HAP-1 (cell line): ENCODE measurements around the gene CCDC68.
"Not testable (repeated sequence)": the region's sequence is repeated elsewhere in the genome, so short reads cannot be mapped to it uniquely, and the experiment has no call there.

Source experiments
- DNase-seq, 2 experiments: peaks; one replicate each; pipeline ENCODE4 v3.0.0-alpha.2; 2016 to 2020; ENCODE audit warnings: low spot score in 2 of 2
- H3K27me3 ChIP-seq: fragments of 250-450 bp; sonication (Bioruptor Pico); 2 replicates; pipeline ENCODE4 v1.5.1; 2020; ENCODE audit warnings: low read depth, mild to moderate bottlenecking, moderate library complexity
- H3K36me3 ChIP-seq: fragments of 250-450 bp; sonication (Bioruptor Pico); replicated peaks from 2 replicates; pipeline ENCODE4 v1.5.1; 2020; ENCODE audit warnings: mild to moderate bottlenecking
- H3K4me1 ChIP-seq: fragments of 250-450 bp; sonication (Bioruptor Pico); 2 replicates; pipeline ENCODE4 v1.5.1; 2020; ENCODE audit warnings: mild to moderate bottlenecking
- H3K4me3 ChIP-seq: fragments of 250-450 bp; sonication (Bioruptor Pico); 2 replicates; pipeline ENCODE4 v1.5.1; 2020; ENCODE audit warnings: mild to moderate bottlenecking, moderate library complexity
- H3K9me3 ChIP-seq: fragments of 250-450 bp; sonication (Bioruptor Pico); 2 replicates; pipeline ENCODE4 v1.5.1; 2020; ENCODE audit warnings: mild to moderate bottlenecking, moderate library complexity
- in situ Hi-C: fragments of 300-500 bp; cut with MboI; formaldehyde crosslinking; loops from 3 replicates; pipeline ENCODE4 v1.14.3; 2020; ENCODE audit warnings: low sequenced_read_pairs, inconsistent platforms, mixed read lengths

CCDC68 gene

GRCh38 chr18:54872681-54873080, 86.6 kb downstream of the CCDC68 start:
- no peaks in the 10 kb centered on the region for H3K9me3 ChIP-seq
- H3K4me1 ChIP-seq, result no peaks in the 10 kb centered on the region
- H3K4me3 ChIP-seq, result no peak overlapping the region
- H3K27me3 ChIP-seq, result no peaks in the 10 kb centered on the region
- H3K36me3 ChIP-seq, result no peaks in the 10 kb centered on the region
- no peak for DNase-seq
- in situ Hi-C loops, result no loop called here

- Histone ChIP-seq H3K4me3 (no peak overlapping the region), H3K27me3 (no peaks in the 10 kb centered on the region)
These were observed 88.0 kb downstream of the CCDC68 start for GRCh38 chr18:54871231-54871630.

GRCh38 chr18:54867131-54867530, 92.1 kb downstream of the CCDC68 start:
- no peak for DNase-seq
- H3K27me3 ChIP-seq, result no peaks in the 10 kb centered on the region
- H3K4me3 ChIP-seq, result no peak overlapping the region
- H3K9me3 ChIP-seq, result no peaks in the 10 kb centered on the region
- in situ Hi-C loops, result no loop called here
- no peaks in the 10 kb centered on the region for H3K4me1 ChIP-seq
- H3K36me3 ChIP-seq, result no peaks in the 10 kb centered on the region

More at GRCh38 chr18:54871231-54871630, 88.0 kb downstream of the CCDC68 start:
- H3K9me3 ChIP-seq, result no peaks in the 10 kb centered on the region
- no peaks in the 10 kb centered on the region for H3K36me3 ChIP-seq
- DNase-seq, result no peak
- in situ Hi-C loops, result no loop called here
- no peaks in the 10 kb centered on the region for H3K4me1 ChIP-seq

GRCh38 chr18:54860941-54861340, 98.3 kb downstream of the CCDC68 start:
- no peaks in the 10 kb centered on the region for H3K36me3 ChIP-seq
- H3K9me3 ChIP-seq, result no peaks in the 10 kb centered on the region
- H3K4me3 ChIP-seq, result no peak overlapping the region
- in situ Hi-C loops, result no loop called here
- no peaks in the 10 kb centered on the region for H3K4me1 ChIP-seq
- H3K27me3 ChIP-seq, result no peaks in the 10 kb centered on the region
- DNase-seq, result no peak

GRCh38 chr18:54859667-54860421, 99.4 kb downstream of the CCDC68 start:
- Histone ChIP-seq H3K9me3 (no peaks in the 10 kb centered on the region), H3K4me1 (no peaks in the 10 kb centered on the region), H3K4me3 (no peak overlapping the region), H3K36me3 (no peaks in the 10 kb centered on the region), H3K27me3 (no peaks in the 10 kb centered on the region)
- in situ Hi-C loops, result no loop called here
- DNase-seq, result no peak

- in situ Hi-C loops, result no loop called here
- DNase-seq, result no peak
These were observed 101.8 kb downstream of the CCDC68 start for GRCh38 chr18:54857499-54857898.

GRCh38 chr18:54856105-54856646, 103.1 kb downstream of the CCDC68 start:
- H3K36me3 ChIP-seq, result no peaks in the 10 kb centered on the region
- in situ Hi-C loops, result no loop called here
- no peak for DNase-seq
- H3K9me3 ChIP-seq, result no peaks in the 10 kb centered on the region
- no peaks in the 10 kb centered on the region for H3K4me1 ChIP-seq
- no peaks in the 10 kb centered on the region for H3K27me3 ChIP-seq
- no peak overlapping the region for H3K4me3 ChIP-seq

More at GRCh38 chr18:54857499-54857898, 101.8 kb downstream of the CCDC68 start:
- no peaks in the 10 kb centered on the region for H3K36me3 ChIP-seq
- H3K9me3 ChIP-seq, result no peaks in the 10 kb centered on the region
- H3K4me3 ChIP-seq, result no peak overlapping the region
- H3K4me1 ChIP-seq, result no peaks in the 10 kb centered on the region
- no peaks in the 10 kb centered on the region for H3K27me3 ChIP-seq

GRCh38 chr18:54855050-54855449, 104.2 kb downstream of the CCDC68 start:
- H3K9me3 ChIP-seq, in situ Hi-C loops, DNase-seq, H3K4me1 ChIP-seq, H3K36me3 ChIP-seq, H3K27me3 ChIP-seq, H3K4me3 ChIP-seq: not testable (repeated sequence)

- no peak for DNase-seq
These were observed 106.2 kb downstream of the CCDC68 start for GRCh38 chr18:54852780-54853675.

More at GRCh38 chr18:54852780-54853675, 106.2 kb downstream of the CCDC68 start:
- in situ Hi-C loops, result no loop called here
- no peaks in the 10 kb centered on the region for H3K36me3 ChIP-seq
- no peaks in the 10 kb centered on the region for H3K9me3 ChIP-seq
- no peak overlapping the region for H3K4me3 ChIP-seq
- H3K4me1 ChIP-seq, result no peaks in the 10 kb centered on the region
- H3K27me3 ChIP-seq, result no peaks in the 10 kb centered on the region
